Measurements from ENCODE around the gene NUP43. TPM values are rescaled to one million over a fixed set of nuclear protein-coding genes. Genes with fewer than 3 reads are reported as not detected.

NUP43 gene
- polyA plus RNA-seq, 1 donor from 2014 or later, result 26.9 TPM

DNA sequence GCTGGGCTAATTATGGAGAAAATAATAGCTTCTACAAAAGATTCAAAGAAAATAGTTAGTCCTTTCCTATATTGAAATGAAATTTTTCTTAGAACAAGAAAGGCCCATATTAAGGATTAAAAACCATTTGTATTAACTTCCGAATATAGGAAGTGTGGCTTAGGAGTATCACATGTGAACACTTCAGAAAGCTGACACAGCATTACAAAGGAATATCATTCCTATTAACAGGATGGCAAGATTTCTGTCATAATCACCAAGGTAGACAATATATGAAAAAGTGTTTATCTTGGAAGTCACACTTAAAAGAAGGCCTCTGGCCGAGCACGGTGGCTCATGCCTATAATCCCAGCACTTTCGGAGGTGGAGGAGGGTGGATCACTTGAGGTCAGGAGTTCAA lies 23.1 kb downstream of the NUP43 start:
- Histone ChIP-seq H2AFZ (ENCODE audit: low read depth, low read length) (no peak overlapping the region), H3K27ac (ENCODE audit: low read length) (no peak overlapping the region), H3K79me2 (replicated peaks; ENCODE audit: insufficient read depth, low read length) (peaks cover 5% of the 10 kb centered on the region), H4K20me1 (ENCODE audit: insufficient read depth) (no peaks in the 10 kb centered on the region), H3K9me3 (ENCODE audit: low read length) (no peaks in the 10 kb centered on the region), H3K4me2 (ENCODE audit: low read length) (no peak overlapping the region), H3K36me3 (ENCODE audit: insufficient read depth, low read length) (no peaks in the 10 kb centered on the region), H3K4me3 (ENCODE audit: low read length) (no peak overlapping the region), H3F3A (ENCODE audit: insufficient read depth, low read length, poor library complexity, severe bottlenecking) (peaks cover 2% of the 10 kb centered on the region), H3K9me2 (ENCODE audit: insufficient read depth, low read length) (no peaks in the 10 kb centered on the region), H3K27me3 (ENCODE audit: insufficient read depth, low read depth, low read length) (no peaks in the 10 kb centered on the region), H3K9ac (ENCODE audit: low read length) (no peak overlapping the region)
- TF ChIP-seq TAF1 (IDR thresholded peaks at IDR 0.05; ENCODE audit: low read depth) (no peak), EZH2 (IDR thresholded peaks at IDR 0.05; ENCODE audit: borderline replicate concordance, insufficient read depth, low read length, poor library complexity, severe bottlenecking) (no peak), SMC3 (conservative IDR thresholded peaks at IDR 0.05; ENCODE audit: poor library complexity) (no peak), MXI1 (conservative IDR thresholded peaks at IDR 0.05; ENCODE audit: poor library complexity, severe bottlenecking) (no peak), CTCF (IDR thresholded peaks at IDR 0.05; ENCODE audit: poor library complexity, severe bottlenecking) (no peak), POLR2AphosphoS5 (IDR thresholded peaks at IDR 0.05) (no peak), EP300 (conservative IDR thresholded peaks at IDR 0.05; ENCODE audit: poor library complexity, severe bottlenecking) (no peak), RAD21 (conservative IDR thresholded peaks at IDR 0.05) (no peak)
- TF ChIP-seq, protein P1, sequence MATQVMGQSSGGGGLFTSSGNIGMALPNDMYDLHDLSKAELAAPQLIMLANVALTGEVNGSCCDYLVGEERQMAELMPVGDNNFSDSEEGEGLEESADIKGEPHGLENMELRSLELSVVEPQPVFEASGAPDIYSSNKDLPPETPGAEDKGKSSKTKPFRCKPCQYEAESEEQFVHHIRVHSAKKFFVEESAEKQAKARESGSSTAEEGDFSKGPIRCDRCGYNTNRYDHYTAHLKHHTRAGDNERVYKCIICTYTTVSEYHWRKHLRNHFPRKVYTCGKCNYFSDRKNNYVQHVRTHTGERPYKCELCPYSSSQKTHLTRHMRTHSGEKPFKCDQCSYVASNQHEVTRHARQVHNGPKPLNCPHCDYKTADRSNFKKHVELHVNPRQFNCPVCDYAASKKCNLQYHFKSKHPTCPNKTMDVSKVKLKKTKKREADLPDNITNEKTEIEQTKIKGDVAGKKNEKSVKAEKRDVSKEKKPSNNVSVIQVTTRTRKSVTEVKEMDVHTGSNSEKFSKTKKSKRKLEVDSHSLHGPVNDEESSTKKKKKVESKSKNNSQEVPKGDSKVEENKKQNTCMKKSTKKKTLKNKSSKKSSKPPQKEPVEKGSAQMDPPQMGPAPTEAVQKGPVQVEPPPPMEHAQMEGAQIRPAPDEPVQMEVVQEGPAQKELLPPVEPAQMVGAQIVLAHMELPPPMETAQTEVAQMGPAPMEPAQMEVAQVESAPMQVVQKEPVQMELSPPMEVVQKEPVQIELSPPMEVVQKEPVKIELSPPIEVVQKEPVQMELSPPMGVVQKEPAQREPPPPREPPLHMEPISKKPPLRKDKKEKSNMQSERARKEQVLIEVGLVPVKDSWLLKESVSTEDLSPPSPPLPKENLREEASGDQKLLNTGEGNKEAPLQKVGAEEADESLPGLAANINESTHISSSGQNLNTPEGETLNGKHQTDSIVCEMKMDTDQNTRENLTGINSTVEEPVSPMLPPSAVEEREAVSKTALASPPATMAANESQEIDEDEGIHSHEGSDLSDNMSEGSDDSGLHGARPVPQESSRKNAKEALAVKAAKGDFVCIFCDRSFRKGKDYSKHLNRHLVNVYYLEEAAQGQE (IDR thresholded peaks at IDR 0.05; ENCODE audit: borderline replicate concordance), result no peak

GRCh38 chr6:149719531-149719930 lies 26.8 kb downstream of the NUP43 start:
- no peak overlapping the region for H3K4me2 ChIP-seq (ENCODE audit: low read length)

More at GRCh38 chr6:149719531-149719930, 26.8 kb downstream of the NUP43 start:
- Histone ChIP-seq H3K9me2 (ENCODE audit: insufficient read depth, low read length) (no peaks in the 10 kb centered on the region), H3K27me3 (ENCODE audit: insufficient read depth, low read depth, low read length) (no peaks in the 10 kb centered on the region), H3K9ac (ENCODE audit: low read length) (no peak overlapping the region), H3K36me3 (ENCODE audit: insufficient read depth, low read length) (no peaks in the 10 kb centered on the region), H3K9me3 (ENCODE audit: low read length) (no peaks in the 10 kb centered on the region), H3F3A (ENCODE audit: insufficient read depth, low read length, poor library complexity, severe bottlenecking) (peaks cover 4% of the 10 kb centered on the region), H3K79me2 (replicated peaks; ENCODE audit: insufficient read depth, low read length) (peaks cover 38% of the 10 kb centered on the region), H3K4me3 (ENCODE audit: low read length) (no peak overlapping the region), H3K27ac (ENCODE audit: low read length) (no peak overlapping the region), H4K20me1 (ENCODE audit: insufficient read depth) (no peaks in the 10 kb centered on the region), H2AFZ (ENCODE audit: low read depth, low read length) (no peak overlapping the region)
- TF ChIP-seq MXI1 (conservative IDR thresholded peaks at IDR 0.05; ENCODE audit: poor library complexity, severe bottlenecking), result no peak
- TF ChIP-seq POLR2AphosphoS5 (IDR thresholded peaks at IDR 0.05), result no peak
- no peak for TF ChIP-seq SMC3 (conservative IDR thresholded peaks at IDR 0.05; ENCODE audit: poor library complexity)
- TF ChIP-seq RAD21 (conservative IDR thresholded peaks at IDR 0.05), result no peak
- no peak for TF ChIP-seq TAF1 (IDR thresholded peaks at IDR 0.05; ENCODE audit: low read depth)
- TF ChIP-seq CTCF (IDR thresholded peaks at IDR 0.05; ENCODE audit: poor library complexity, severe bottlenecking), result no peak
- TF ChIP-seq, protein P1 (IDR thresholded peaks at IDR 0.05; ENCODE audit: borderline replicate concordance), result no peak
- no peak for TF ChIP-seq EZH2 (IDR thresholded peaks at IDR 0.05; ENCODE audit: borderline replicate concordance, insufficient read depth, low read length, poor library complexity, severe bottlenecking)
- no peak for TF ChIP-seq EP300 (conservative IDR thresholded peaks at IDR 0.05; ENCODE audit: poor library complexity, severe bottlenecking)
